IPS-NIHi11 (cell line): Measurements from ENCODE around the gene LAIR2.

Experiments used
- DNase-seq: peaks from one replicate; pipeline ENCODE4 v3.0.0; 2012; ENCODE audit warnings: mixed read lengths, low spot score

Gene LAIR2, protein sequence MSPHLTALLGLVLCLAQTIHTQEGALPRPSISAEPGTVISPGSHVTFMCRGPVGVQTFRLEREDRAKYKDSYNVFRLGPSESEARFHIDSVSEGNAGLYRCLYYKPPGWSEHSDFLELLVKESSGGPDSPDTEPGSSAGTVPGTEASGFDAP

DNA sequence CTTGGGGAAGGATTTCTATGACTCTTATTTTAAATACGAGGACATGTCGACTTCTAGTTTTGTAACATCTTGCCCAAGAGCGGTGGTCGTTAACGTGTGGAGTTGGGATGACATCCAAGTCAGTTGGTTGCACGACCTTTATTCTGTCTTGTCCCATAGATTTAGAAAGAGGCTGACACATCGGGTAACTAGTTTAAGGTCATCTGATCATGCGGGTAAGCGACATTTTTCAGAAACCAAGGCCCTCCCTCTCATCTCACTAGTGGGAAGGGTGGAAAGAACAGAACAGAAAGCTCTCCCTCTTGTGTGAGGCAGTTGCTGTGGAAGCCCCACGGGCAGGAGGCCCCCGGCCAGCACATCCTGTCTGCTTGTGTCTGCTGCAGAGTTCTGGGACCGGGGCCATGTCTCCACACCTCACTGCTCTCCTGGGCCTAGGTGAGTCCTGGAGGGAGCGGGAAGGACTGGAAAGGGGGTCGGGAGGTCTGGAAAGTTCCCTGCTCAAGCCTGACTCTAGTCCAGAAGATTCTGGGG lies at the start of gene LAIR2:
TSS of gene LAIR2 (plus strand) at position 314 of the 531 bp plus-strand sequence. CDS start at position 402, 88 bp downstream.
- DNase-seq, result no peak

DNA sequence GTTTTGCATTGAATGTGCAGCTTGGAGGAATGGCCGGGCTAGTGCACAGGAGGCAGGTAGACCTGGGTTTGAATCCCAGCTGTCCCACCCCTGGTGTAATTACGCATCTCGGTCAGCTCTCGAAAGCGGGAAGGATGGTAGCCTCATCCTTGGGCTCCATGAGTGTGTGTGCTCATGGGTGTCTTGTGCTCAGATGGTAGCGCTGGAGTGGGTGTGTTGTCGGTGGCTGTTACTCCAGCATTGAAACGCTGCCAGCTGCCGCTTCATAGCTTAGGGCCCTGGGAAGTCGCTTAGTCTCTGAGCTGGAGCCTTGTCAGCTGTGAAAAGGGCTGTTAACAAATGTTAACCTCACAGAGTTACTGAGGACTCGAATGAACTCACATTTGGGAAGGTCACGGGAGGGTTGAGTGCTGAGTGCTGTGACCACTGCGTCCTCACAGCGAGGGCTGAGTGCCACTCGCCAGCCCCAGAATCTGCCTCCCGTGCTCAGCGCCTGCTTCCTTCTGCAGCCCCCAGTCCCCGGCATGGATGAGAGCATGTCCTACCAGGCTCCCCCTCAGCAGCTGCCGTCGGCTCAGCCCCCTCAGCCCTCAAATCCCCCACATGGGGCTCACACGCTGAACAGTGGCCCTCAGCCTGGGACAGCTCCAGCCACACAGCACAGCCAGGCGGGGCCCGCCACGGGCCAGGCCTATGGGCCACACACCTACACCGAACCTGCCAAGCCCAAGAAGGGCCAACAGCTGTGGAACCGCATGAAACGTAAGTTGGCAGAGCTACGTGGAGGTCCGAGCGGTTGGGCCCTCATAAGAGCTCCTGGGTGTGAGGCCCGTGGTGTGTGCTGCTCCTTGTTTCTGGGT lies 48.5 kb upstream of the LAIR2 start:
- DNase-seq, result no peak

DNA sequence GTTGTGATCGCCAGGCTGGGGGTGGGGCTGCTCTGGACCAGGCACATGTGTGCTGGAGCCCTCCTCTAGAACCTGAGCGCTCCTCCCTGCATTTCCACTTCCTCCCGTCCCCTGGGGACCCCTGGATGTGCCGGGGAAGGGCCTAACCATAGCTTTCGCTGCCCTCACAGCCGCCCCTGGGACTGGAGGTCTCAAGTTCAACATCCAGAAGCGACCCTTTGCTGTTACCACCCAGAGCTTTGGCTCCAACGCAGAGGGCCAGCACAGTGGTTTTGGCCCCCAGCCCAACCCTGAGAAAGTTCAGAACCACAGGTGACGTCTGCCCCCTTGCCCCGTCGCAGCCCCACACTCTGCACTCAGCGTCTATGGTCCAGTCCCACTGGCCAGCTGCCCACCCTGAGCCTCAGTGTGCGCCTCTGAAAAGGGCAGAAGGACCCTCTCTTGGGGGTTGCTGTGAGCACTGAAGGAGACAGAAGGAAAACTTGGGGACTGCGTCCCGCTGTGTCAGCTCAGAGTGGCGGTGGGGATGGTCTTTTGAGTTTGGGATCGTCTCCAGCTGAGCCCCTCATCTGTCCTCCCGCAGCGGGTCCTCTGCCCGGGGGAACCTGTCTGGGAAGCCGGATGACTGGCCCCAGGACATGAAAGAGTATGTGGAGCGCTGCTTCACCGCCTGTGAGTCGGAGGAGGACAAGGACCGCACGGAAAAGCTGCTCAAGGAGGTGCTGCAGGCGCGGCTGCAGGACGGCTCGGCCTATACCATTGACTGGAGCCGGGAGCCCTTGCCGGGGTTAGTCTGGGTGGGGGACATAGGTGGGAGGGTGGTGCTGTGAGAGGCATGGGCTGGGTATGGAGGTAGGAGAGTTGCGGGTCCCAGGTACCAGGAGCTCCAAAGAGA lies 47.6 kb upstream of the LAIR2 start:
- DNase-seq, result no peak

DNA sequence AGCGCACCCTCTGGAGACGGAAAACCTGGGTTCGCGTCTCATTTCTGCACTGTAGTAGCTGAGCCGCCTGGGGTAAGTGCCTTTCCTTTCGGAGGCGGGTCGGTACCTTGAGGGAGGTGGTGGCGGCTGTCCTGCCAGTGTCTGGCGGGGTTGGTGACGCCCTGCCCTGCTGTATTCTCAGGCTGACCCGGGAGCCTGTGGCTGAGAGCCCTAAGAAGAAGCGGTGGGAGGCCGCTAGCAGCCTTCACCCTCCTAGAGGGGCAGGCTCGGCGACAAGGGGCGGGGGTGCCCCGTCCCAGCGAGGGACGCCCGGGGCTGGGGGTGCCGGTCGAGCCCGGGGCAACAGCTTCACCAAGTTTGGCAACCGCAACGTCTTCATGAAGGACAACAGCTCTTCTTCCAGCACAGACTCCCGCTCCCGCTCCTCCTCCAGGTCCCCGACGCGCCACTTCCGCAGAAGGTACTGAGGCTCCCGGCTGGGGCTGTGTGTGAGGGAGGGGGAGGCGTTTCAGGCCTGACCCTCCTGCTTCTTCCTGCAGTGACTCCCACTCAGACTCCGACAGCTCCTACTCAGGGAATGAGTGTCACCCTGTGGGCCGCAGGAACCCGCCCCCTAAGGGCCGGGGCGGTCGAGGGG lies 46.7 kb upstream of the LAIR2 start:
- DNase-seq, result no peak

DNA sequence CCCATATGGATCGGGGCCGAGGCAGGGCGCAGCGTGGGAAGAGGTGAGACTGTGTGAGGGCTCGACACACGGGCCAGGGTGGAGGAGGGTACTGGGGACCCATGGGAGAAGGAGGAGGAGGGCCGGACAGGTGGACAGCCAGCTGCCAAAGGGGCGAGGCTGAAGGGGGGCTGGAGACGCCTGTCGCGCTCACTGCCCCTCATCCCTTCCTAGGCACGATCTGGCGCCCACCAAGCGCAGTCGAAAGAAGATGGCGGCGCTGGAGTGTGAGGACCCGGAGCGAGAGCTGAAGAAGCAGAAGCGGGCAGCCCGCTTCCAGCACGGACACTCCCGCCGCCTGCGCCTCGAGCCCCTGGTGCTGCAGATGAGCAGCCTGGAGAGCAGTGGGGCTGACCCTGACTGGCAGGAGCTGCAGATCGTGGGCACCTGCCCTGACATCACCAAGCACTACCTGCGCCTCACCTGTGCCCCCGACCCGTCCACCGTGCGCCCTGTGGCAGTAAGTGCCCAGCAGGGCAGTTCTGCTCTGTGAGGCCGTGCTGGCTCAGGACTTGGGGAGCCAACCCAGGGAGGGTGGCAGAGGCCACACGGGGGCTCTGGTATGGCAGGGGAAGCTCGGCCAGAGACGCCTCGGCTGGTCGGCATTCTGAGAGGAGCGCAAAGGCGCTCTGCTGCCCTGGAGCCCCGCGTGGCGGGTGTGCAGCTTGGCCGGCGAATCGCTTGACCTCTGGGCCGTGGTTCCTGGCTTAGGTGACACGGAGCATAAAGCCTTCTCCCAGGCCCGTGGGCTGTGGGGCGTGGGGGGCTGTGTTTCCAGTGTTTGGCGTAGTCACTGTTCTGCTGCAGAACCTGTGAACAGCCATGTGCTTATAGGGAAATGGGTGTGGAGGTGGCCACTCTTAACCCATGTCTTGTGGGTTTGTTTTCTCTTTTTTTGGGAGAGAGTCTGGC lies 45.9 kb upstream of the LAIR2 start:
- no peak for DNase-seq

DNA sequence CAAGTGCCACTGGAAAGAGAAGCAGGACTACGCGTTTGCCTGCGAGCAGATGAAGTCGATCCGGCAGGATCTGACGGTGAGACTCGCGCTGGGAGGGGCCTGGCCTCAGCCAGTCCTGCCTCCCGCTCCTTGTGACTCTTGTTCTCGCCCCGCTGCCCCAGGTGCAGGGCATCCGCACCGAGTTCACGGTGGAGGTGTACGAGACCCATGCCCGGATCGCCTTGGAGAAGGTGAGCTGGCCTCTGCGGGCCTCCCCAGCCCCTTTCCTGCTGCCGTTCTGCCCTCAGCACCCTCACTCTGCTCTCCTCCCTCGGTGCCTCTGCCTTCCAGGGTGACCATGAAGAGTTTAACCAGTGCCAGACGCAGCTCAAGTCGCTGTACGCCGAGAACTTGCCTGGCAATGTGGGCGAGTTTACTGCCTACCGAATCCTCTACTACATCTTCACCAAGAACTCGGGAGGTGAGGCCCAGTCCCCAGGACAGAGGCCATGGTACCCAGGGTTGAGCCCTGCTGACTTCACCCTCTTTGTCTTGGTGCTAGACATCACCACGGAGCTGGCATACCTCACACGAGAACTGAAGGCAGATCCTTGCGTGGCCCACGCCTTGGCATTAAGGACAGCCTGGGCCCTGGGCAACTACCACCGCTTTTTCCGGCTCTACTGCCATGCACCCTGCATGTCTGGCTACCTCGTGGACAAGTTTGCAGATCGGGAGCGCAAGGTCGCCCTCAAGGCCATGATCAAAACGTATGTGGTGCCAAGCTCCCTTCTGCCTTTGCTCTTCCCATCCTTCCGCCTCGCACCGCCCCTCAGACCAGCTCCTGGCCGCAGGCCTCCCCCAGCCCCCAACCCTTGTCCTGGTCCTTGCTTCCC lies 44.6 kb upstream of the LAIR2 start:
- no peak for DNase-seq

DNA sequence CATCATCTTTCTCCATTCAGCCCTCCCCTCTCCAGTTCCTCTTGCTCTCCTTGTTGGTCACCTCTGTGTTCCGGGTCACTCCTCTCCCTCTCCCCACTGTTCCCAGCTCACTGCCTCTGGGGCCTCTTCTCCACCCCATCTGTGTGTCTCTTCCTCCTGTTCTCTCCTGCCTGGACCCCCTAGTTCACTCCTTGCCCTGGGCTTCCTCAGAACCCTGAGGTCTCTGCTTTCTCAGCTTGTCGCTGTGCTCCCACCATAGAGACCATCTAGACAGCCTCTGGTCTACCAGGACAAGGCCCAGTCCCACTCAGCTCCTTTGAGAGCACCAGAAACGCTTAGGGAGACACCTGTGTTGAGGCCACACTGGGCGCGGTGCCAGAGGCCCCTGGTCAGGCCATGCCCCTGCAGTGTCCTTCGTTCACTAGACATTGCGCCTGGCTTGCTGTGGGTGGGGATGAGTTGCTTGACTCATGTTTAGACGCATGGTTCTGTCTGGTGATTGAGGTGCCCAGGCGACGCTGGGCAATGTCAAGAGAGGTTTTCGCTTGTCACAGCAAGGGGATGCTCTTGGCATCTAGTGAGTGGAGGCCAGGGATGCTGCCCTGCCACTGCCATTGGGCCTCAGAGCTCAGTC lies 43.9 kb upstream of the LAIR2 start:
- DNase-seq, result no peak

DNA sequence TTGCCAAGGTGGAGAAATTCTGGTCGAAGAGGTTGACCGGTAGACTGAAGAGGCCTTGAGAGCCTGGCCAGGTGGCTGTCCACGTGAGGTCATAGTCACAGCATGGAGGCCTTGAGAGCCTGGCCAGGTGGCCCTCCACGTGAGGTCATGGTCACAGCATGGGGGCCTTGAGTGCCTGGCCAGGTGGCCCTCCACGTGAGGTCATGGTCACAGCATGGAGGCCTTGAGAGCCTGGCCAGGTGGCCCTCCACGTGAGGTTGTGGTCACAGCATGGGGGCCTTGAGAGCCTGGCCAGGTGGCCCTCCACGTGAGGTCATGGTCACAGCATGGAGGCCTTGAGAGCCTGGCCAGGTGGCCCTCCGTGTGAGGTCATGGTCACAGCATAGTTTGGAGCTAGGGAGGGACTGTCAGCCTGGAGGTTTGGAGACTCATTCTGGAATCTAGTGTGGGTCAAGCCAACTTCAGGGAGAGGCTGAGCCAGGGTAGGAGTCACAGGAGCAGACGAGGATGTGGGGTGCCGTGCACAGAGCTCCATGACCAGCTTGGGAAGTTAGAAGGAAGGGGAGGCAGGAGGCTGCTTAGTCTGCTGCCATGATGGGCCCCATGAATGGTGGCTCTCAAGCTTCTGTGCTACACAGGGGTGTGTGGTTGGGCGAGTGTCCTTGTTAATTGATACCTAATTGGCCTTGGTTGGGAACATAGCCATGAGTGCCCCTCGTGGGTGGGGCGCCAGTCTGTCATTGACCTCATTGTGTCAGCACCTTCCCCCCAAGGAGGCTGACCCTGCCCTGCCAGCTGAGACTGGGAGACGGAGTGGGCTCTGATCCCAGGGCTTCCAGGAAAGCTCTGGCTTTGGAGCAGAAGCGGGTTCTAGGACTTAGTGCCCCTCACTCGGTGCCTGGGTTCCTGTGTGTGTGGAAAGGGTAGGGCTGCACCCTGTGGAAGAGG lies 43.1 kb upstream of the LAIR2 start:
- DNase-seq, result no peak

DNA sequence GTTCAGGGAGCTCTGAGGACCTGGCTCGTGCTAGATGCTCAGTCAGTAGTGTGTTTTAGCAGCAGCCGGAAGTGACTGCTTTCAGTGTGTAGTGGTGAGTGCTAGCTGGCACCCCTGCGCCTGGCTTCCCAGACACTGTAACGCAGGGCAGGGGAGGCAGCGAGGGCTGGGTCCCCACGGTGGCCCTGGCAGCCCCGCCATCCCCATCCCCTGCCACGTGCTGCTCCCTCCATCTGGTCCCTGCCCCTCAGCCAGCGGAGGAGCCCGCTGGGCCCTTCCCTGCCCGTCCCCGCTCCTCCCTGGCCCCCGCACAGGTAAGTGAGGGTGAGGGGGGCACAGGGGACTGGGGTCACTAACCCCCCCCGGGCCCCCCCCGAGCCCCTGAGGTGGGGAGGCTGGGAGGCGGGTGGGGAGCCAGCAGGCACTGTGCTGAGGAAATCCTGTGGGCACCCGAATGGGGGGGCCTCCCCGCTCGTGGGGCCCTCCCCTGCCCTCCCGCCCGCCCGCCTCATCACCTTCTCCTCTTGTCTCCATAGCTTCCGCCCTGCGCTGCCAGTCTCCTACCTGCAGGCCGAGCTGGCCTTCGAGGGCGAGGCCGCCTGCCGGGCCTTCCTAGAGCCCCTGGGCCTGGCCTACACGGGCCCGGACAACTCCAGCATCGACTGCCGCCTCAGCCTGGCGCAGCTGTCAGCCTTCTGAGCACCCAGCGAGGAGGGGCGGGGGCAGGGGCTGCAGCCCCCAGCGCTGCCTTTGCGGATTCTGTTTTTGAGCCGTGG lies 42.2 kb upstream of the LAIR2 start:
- DNase-seq, result no peak

DNA sequence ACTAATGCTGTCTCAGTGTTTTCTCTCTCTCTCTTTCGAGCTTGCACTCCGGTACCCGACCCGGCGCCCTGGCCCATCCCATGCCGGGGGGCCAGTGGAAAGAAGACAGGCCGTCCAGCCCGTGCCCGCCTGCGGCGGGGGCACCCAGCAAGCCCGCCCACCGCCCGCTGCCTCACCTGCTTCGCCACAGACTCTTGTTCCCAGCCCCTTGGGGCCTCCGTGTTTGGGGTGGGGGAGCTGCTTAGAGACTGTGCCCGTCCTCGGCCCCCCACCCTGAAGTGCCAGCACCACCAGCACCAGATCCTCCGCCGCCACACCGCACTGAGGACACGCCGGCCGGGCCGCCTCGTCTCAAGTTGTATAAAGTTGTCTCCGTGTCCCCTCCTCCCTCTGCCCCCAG lies 41.4 kb upstream of the LAIR2 start:
- no peak for DNase-seq

DNA sequence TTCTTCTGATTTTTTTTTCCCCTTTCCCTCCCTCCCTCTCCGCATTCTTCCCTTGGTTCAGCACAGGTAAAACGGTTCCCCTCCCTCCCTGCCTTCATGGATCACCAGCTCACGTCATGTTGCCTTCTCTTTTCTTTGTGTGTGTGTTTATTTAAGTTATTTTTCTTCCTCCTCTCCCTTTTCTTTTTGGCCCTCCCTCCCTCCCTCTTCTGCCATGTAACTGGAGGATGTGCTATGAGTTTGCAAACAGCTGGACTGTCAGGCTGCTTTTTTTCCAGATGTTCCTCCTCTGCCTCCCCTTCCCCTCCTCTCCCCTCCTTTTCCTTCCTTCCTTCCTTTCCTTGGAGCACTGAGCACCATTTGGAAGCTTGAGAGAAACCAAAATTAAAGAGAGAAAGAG lies 41.0 kb upstream of the LAIR2 start:
- DNase-seq, result no peak

DNA sequence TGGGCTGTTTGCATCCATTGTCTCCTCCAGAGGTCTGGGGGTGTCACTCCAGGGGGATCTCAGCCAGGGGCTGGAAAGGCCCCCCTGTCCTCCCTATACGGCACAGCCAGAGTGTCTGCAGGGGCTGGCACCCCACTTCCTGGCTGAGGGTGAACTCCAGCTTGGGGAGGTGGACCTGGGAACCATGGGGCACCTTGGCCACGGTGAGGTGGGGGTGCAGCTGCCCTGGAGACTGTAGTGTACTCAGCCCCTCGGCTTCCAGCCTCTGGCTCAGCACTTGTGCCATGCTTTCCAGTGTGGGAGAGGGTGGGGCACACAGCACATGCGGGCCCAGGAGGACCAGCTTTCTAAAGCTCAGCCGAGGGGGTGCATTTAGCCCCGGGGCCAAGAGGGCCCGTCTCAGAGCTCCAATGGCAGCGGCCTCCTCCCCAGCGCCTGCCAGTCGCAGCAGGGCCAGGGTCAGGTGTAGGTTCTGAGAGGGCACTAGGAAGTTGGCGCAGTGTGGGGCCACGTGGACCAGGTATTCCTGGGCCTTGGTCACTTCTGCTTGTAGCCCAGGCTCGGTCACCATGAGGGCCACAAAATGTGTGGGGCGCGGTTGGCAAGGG lies 40.5 kb upstream of the LAIR2 start:
- DNase-seq, result no peak

DNA sequence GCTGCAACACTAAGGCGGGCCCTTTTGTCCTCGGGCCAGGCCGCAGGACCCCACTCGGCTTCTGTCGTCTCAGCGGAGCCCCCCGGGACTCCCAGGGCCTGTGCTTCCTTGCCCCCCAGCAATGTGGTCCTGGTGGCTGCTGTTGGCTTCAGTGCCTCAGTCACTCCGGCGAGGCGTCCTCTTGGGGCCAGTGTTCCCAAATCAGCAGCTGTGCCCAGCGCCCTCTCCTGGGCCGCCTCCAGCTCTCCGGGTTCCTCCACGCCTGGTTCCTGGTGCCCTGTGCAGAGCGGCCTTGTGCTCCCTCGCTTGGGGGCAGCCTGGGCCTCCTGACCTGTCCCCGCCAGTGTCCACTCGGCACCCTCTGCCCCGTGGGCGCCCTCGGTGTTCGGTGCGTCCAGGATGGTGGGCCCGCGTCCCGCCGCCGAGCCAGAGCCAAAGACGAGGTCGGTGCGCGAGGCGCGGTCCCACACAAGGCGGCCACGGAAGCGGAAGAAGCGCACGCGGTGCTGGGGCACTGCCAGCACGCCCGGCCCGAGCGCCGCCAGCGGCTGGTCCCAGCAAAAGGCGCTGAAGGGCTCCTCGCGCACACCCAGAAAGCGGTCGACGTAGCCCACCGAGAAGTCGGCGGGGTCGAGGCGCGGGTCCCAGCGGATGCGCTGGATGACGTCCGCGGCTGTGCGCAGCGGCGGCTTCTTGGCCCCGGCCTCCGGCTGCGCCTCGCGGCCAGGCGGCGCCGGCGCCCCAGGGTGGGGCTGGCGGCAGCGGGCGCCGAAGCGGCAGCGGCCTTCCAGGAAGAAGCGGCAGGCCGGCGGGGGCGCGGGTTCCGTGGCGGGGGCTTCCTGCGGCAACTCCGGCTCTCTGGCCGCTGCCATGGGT lies 39.7 kb upstream of the LAIR2 start:
- peak; percentile 72 for DNase-seq

DNA sequence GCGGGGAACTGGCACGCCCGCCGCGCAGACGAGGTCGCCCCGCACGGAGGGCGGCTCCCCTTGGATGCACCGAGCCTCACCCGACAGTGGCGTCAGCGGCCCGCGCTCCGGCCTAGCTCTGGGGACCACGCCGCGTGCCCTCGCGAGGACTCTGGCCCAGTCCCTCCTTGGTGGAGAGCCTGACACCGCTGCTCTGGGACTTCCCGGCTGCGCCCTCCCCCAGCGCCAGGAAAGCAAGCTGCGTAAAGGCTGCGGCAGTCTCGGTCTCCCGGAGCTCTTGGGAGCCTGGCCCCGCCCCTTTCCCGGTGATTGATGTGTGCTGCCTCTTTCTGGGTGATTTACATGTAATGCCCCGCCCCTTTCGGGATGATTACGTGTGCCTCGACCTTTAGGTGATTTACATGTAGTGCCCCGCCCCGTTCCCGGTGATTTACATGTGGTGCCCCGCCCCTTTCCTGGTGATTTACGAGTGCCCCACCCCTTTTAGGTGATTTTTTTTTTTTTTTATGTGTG lies 39.0 kb upstream of the LAIR2 start, which contains the start of gene LENG9:
TSS of gene LENG9 (minus strand) at position 248 of the 513 bp plus-strand sequence. CDS start 252 bp downstream, outside the sequence.
- peak; percentile 81 for DNase-seq

DNA sequence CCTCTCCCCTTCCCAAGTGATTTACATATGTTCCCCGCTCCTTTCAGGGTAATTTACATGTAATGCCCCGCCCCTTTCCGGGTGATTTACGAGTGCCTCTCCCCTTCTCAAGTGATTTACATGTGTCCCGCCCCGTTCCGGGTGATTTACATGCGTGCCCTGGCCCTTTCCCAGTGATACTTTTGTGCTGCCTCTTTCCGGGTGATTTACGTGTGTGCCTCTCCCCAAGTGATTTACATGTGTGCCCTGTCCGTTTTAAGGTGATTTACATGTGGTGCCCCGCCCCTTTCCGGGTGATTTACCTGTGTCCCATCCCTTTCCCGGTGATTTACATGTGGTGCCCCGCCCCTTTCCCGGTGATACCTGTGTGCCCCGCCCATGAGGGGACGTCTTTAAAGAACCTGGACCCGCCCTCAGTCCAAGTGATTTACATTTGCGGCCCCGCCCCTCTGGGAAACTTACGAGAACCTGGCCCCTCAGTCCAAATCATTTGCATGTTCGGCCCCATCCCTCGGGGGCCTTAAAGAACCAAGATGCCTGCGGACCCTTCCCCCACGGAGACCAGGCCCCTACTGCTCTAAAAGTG lies 38.5 kb upstream of the LAIR2 start:
- DNase-seq, result peak; percentile 78
